Duodenal mucosa (tissue), 2 donors: ENCODE measurements around the gene ACKR2.

Source experiments
- H3K27ac ChIP-seq: one replicate; pipeline ENCODE4 v1.7.0; 2013; ENCODE audit warnings: low read depth, low read length
- H3K27me3 ChIP-seq, 2 donors: one replicate each; pipeline ENCODE4 v1.7.0; 2013; ENCODE audit warnings: low read length in 2 of 2, control low read depth in 1 of 2; ENCODE audit not compliant: insufficient read depth in 2 of 2, control insufficient read depth in 1 of 2
- H3K36me3 ChIP-seq, 2 donors: one replicate each; pipeline ENCODE4 v1.7.0; 2013; ENCODE audit warnings: low read length in 2 of 2, control low read depth in 1 of 2; ENCODE audit not compliant: insufficient read depth in 2 of 2, control insufficient read depth in 1 of 2
- H3K4me1 ChIP-seq, 2 donors: one replicate each; pipeline ENCODE4 v1.7.0; 2013; ENCODE audit warnings: low read length in 2 of 2, control low read depth in 1 of 2; ENCODE audit not compliant: insufficient read depth in 2 of 2, control insufficient read depth in 1 of 2
- H3K4me3 ChIP-seq, 2 donors: one replicate each; pipeline ENCODE4 v1.7.0; 2013; ENCODE audit warnings: low read length in 2 of 2, low read depth in 1 of 2
- H3K9ac ChIP-seq, 2 donors: one replicate each; pipeline ENCODE4 v1.7.0; 2013; ENCODE audit warnings: low read length in 2 of 2, low read depth in 1 of 2
- H3K9me3 ChIP-seq, 2 donors: one replicate each; pipeline ENCODE4 v1.7.0; 2013; ENCODE audit warnings: low read length in 2 of 2, control low read depth in 1 of 2; ENCODE audit not compliant: control insufficient read depth in 1 of 2

The ACKR2 gene

GRCh38 chr3:42827654-42828053, 18.4 kb downstream of the ACKR2 start:
- Histone ChIP-seq H3K27me3 (no peaks in the 10 kb centered on the region), H3K9ac (no peak overlapping the region), H3K9me3 (no peaks in the 10 kb centered on the region), H3K27ac (no peak overlapping the region), H3K4me1 (peaks cover 12 to 15% of the 10 kb centered on the region in 2 donors), H3K36me3 (no peaks in the 10 kb centered on the region), H3K4me3 (no peak overlapping the region)

- H3K4me1 ChIP-seq = peaks cover 12 to 15% of the 10 kb centered on the region in 2 donors
- H3K27ac ChIP-seq = no peak overlapping the region
Observed at GRCh38 chr3:42829083-42829627, 19.9 kb downstream of the ACKR2 start.

GRCh38 chr3:42829628-42830436, 20.6 kb downstream of the ACKR2 start:
- Histone ChIP-seq H3K9ac (no peak overlapping the region), H3K4me3 (no peak overlapping the region), H3K36me3 (no peaks in the 10 kb centered on the region), H3K4me1 (peaks cover 12 to 15% of the 10 kb centered on the region in 2 donors), H3K27me3 (no peaks in the 10 kb centered on the region), H3K9me3 (no peaks in the 10 kb centered on the region), H3K27ac (no peak overlapping the region)

More at GRCh38 chr3:42829083-42829627, 19.9 kb downstream of the ACKR2 start:
- H3K27me3 ChIP-seq = no peaks in the 10 kb centered on the region
- H3K9me3 ChIP-seq = no peaks in the 10 kb centered on the region
- no peak overlapping the region for H3K9ac ChIP-seq
- no peaks in the 10 kb centered on the region for H3K36me3 ChIP-seq
- H3K4me3 ChIP-seq = no peak overlapping the region

GRCh38 chr3:42830437-42831320, 21.4 kb downstream of the ACKR2 start:
- no peaks in the 10 kb centered on the region for H3K9me3 ChIP-seq
- peaks cover 12 to 15% of the 10 kb centered on the region in 2 donors for H3K4me1 ChIP-seq
- no peaks in the 10 kb centered on the region for H3K27me3 ChIP-seq
- H3K4me3 ChIP-seq = no peak overlapping the region
- no peak overlapping the region for H3K27ac ChIP-seq
- no peak overlapping the region for H3K9ac ChIP-seq
- H3K36me3 ChIP-seq = no peaks in the 10 kb centered on the region

GRCh38 chr3:42831321-42831713, 22.1 kb downstream of the ACKR2 start:
- no peak overlapping the region for H3K4me3 ChIP-seq
- H3K27ac ChIP-seq = no peak overlapping the region
- H3K9me3 ChIP-seq = no peaks in the 10 kb centered on the region
- H3K27me3 ChIP-seq = no peaks in the 10 kb centered on the region
- no peak overlapping the region for H3K9ac ChIP-seq
- H3K36me3 ChIP-seq = no peaks in the 10 kb centered on the region
- H3K4me1 ChIP-seq = peaks cover 12 to 15% of the 10 kb centered on the region in 2 donors

- Histone ChIP-seq H3K27me3 (no peaks in the 10 kb centered on the region), H3K9ac (no peak overlapping the region), H3K9me3 (no peaks in the 10 kb centered on the region), H3K4me1 (no peaks in the 10 kb centered on the region), H3K4me3 (no peak overlapping the region), H3K27ac (no peak overlapping the region), H3K36me3 (no peaks in the 10 kb centered on the region)
Observed at GRCh38 chr3:42836150-42837123, 27.2 kb downstream of the ACKR2 start.

- Histone ChIP-seq H3K4me3 (no peak overlapping the region), H3K36me3 (no peaks in the 10 kb centered on the region), H3K27me3 (no peaks in the 10 kb centered on the region)
Observed at GRCh38 chr3:42838571-42838970, 29.3 kb downstream of the ACKR2 start.

GRCh38 chr3:42839616-42840015, 30.4 kb downstream of the ACKR2 start:
- Histone ChIP-seq H3K27ac (no peak overlapping the region), H3K4me3 (no peak overlapping the region), H3K27me3 (no peaks in the 10 kb centered on the region), H3K9me3 (no peaks in the 10 kb centered on the region), H3K4me1 (no peaks in the 10 kb centered on the region), H3K36me3 (no peaks in the 10 kb centered on the region), H3K9ac (no peak overlapping the region)

More at GRCh38 chr3:42838571-42838970, 29.3 kb downstream of the ACKR2 start:
- Histone ChIP-seq H3K27ac (no peak overlapping the region), H3K4me1 (no peaks in the 10 kb centered on the region), H3K9ac (no peak overlapping the region), H3K9me3 (no peaks in the 10 kb centered on the region)

- H3K36me3 ChIP-seq = no peaks in the 10 kb centered on the region
- no peaks in the 10 kb centered on the region for H3K27me3 ChIP-seq
- H3K4me1 ChIP-seq = peaks cover 0 to under 1% of the 10 kb centered on the region in 2 donors
- no peak overlapping the region for H3K4me3 ChIP-seq
- H3K9me3 ChIP-seq = no peaks in the 10 kb centered on the region
- no peak overlapping the region for H3K27ac ChIP-seq
- no peak overlapping the region for H3K9ac ChIP-seq
Observed at GRCh38 chr3:42841332-42841731, 32.1 kb downstream of the ACKR2 start.
